CD14-positive monocyte (primary cell): ENCODE results near the gene RPL31. TPM values are rescaled to one million over a fixed set of nuclear protein-coding genes. Genes with fewer than 3 reads are reported as not detected.

ENCODE experiments used
- DNase-seq, 3 donors: peaks; one replicate each; pipeline ENCODE4 v3.0.0-alpha.2; 2011 to 2022
- H2AFZ ChIP-seq: 2 replicates; pipeline ENCODE4 v1.6.0; 2012; ENCODE audit warnings: mild to moderate bottlenecking, low read depth, low read length, inconsistent platforms; ENCODE audit not compliant: insufficient read depth, poor library complexity, severe bottlenecking
- H3K27ac ChIP-seq, 2 donors: 1 replicate in 1 of 2; 2 replicates in 1 of 2; pipeline ENCODE4 v1.5.1; 2012 to 2013; ENCODE audit warnings: low read length in 2 of 2, control low read depth in 1 of 2, inconsistent platforms in 1 of 2, low read depth in 1 of 2, mild to moderate bottlenecking in 1 of 2
- H3K27me3 ChIP-seq, 2 donors: one replicate each; pipeline versions ENCODE4 v1.6.0 to v1.6.1; 2011 to 2013; ENCODE audit warnings: low read length in 2 of 2; ENCODE audit not compliant: control insufficient read depth in 2 of 2, insufficient read depth in 2 of 2
- H3K36me3 ChIP-seq, 2 donors: replicated peaks in 1 of 2; 1 replicate in 1 of 2; 2 replicates in 1 of 2; pipeline versions ENCODE4 v1.5.1 to v1.6.1; 2012 to 2013; ENCODE audit warnings: low read length in 2 of 2, control low read depth in 1 of 2, inconsistent platforms in 1 of 2, mild to moderate bottlenecking in 1 of 2; ENCODE audit not compliant: insufficient read depth in 2 of 2, control insufficient read depth in 1 of 2
- H3K4me1 ChIP-seq, 2 donors: 1 replicate in 1 of 2; 2 replicates in 1 of 2; pipeline versions ENCODE4 v1.5.1 to v1.6.1; 2012 to 2013; ENCODE audit warnings: low read length in 2 of 2, control low read depth in 1 of 2, inconsistent platforms in 1 of 2, mild to moderate bottlenecking in 1 of 2, moderate library complexity in 1 of 2; ENCODE audit not compliant: insufficient read depth in 2 of 2, control insufficient read depth in 1 of 2
- H3K4me2 ChIP-seq: replicated peaks from 2 replicates; pipeline ENCODE3; 2012; ENCODE audit warnings: low read length, moderate library complexity, mild to moderate bottlenecking; ENCODE audit not compliant: poor library complexity, severe bottlenecking; ENCODE audit errors: extremely low read depth
- H3K4me3 ChIP-seq, 3 experiments: fragments of 200-600 bp in 1 of 3; sonication (generic) in 1 of 3; replicated peaks in 1 of 3; 1 replicate in 2 of 3; 2 replicates in 1 of 3; pipeline ENCODE4 v1.5.1; 2011 to 2013; ENCODE audit warnings: low read length in 3 of 3, mild to moderate bottlenecking in 3 of 3, control low read depth in 2 of 3, low read depth in 2 of 3, inconsistent platforms in 1 of 3, moderate library complexity in 1 of 3
- H3K79me2 ChIP-seq: 2 replicates; pipeline ENCODE4 v1.6.0; 2012; ENCODE audit warnings: mild to moderate bottlenecking, control low read depth, inconsistent platforms, low read length, moderate library complexity; ENCODE audit not compliant: insufficient read depth
- H3K9ac ChIP-seq: 2 replicates; pipeline ENCODE4 v1.6.0; 2017; ENCODE audit warnings: low read length, mild to moderate bottlenecking; ENCODE audit not compliant: insufficient read depth, poor library complexity, severe bottlenecking
- H3K9me3 ChIP-seq, 2 donors: replicated peaks in 1 of 2; 1 replicate in 1 of 2; 2 replicates in 1 of 2; pipeline versions ENCODE4 v1.5.1 to v1.6.1; 2012 to 2013; ENCODE audit warnings: low read length in 2 of 2, control low read depth in 1 of 2; ENCODE audit not compliant: control insufficient read depth in 1 of 2, insufficient read depth in 1 of 2
- H4K20me1 ChIP-seq: 2 replicates; pipeline ENCODE4 v1.6.0; 2012; ENCODE audit warnings: mild to moderate bottlenecking, low read length, control low read depth, moderate library complexity; ENCODE audit not compliant: insufficient read depth
- H3K27ac Mint-ChIP-seq, 7 donors: one replicate each; pipeline ENCODE4 v1.8.0; 2020; ENCODE audit warnings: mild to moderate bottlenecking in 7 of 7, mixed read lengths in 7 of 7, moderate library complexity in 6 of 7, inconsistent platforms in 2 of 7
- H3K27me3 Mint-ChIP-seq, 3 donors: one replicate each; pipeline ENCODE4 v1.8.0; 2021 to 2022; ENCODE audit warnings: low read depth in 3 of 3, mild to moderate bottlenecking in 3 of 3, mixed read lengths in 3 of 3, moderate library complexity in 3 of 3, inconsistent platforms in 1 of 3
- H3K36me3 Mint-ChIP-seq, 2 donors: one replicate each; pipeline ENCODE4 v1.8.0; 2020; ENCODE audit warnings: mixed read lengths in 2 of 2, inconsistent platforms in 1 of 2, mild to moderate bottlenecking in 1 of 2
- H3K4me1 Mint-ChIP-seq: one replicate; pipeline ENCODE4 v1.8.0; 2020; ENCODE audit warnings: mild to moderate bottlenecking, mixed read lengths
- H3K4me3 Mint-ChIP-seq, 2 donors: one replicate each; pipeline ENCODE4 v1.8.0; 2020; ENCODE audit warnings: mild to moderate bottlenecking in 2 of 2, mixed read lengths in 2 of 2, moderate library complexity in 1 of 2
- H3K9me3 Mint-ChIP-seq, 7 donors: one replicate each; pipeline ENCODE4 v1.8.0; 2020 to 2022; ENCODE audit warnings: mixed read lengths in 7 of 7, mild to moderate bottlenecking in 6 of 7, moderate library complexity in 6 of 7, inconsistent platforms in 2 of 7
- CTCF ChIP-seq: fragments of 200-600 bp; IDR thresholded peaks from one replicate; pipeline ENCODE4 v1.8.0; 2022; ENCODE audit warnings: antibody characterized with exemption, mild to moderate bottlenecking
- WGBS: methylation state at CpG from one replicate; pipeline ENCODE4 v1.1.5; 2013; ENCODE audit warnings: missing lambda C conversion rate; ENCODE audit not compliant: insufficient coverage; 5-methylcytosine and 5-hydroxymethylcytosine counted together
- intact Hi-C, 2 donors: fragments of 100-400 bp; cut with micrococcal nuclease; formaldehyde crosslinking; loops; one replicate each; pipeline versions ENCODE4 v1.15.0 to v1.15.1; 2023
- polyA plus RNA-seq, 3 donors: library from polyadenylated mRNA; depleted of rRNA in 1 of 3; unstranded in 2 of 3; stranded (reverse) in 1 of 3; fragments of 300-500 nt in 2 of 3; fragments of >200 nt in 1 of 3; fragmentation: Illumina TruSeq in 2 of 3; gene quantifications; 1 replicate in 2 of 3; 2 replicates in 1 of 3; pipeline ENCODE4 v1.2.3, GENCODE V29; 2012 to 2021

The RPL31 gene
- polyA plus RNA-seq, 3 donors = 1,537 to 2,299 (median 1,998) TPM

- no peaks in the 10 kb centered on the region for H3K4me1 Mint-ChIP-seq
- H3K4me1 ChIP-seq = no peaks in the 10 kb centered on the region
- H3K36me3 ChIP-seq = no peaks in the 10 kb centered on the region
- no peak overlapping the region for H3K9ac ChIP-seq
- no peaks in the 10 kb centered on the region for H3K79me2 ChIP-seq
- no peak overlapping the region for H3K4me3 ChIP-seq
- no peak overlapping the region for H3K4me3 Mint-ChIP-seq
- no peaks in the 10 kb centered on the region for H4K20me1 ChIP-seq
- H3K27ac Mint-ChIP-seq = no peak overlapping the region
- no peaks in the 10 kb centered on the region for H3K9me3 ChIP-seq
- intact Hi-C loops = no loop called here
- no peaks in the 10 kb centered on the region for H3K36me3 Mint-ChIP-seq
- H3K27me3 Mint-ChIP-seq = peaks cover 8 to 16% (median 12%) of the 10 kb centered on the region in 3 donors
- H3K4me2 ChIP-seq = no peak overlapping the region
- H3K27ac ChIP-seq = no peak overlapping the region
- no CpG with 5 or more reads among the region's 7 CpGs for WGBS
- H2AFZ ChIP-seq = no peak overlapping the region
- peaks cover 0 to 2% (median 0%) of the 10 kb centered on the region in 7 donors for H3K9me3 Mint-ChIP-seq
- TF ChIP-seq CTCF = no peak
- peaks cover 0 to 2% of the 10 kb centered on the region in 2 donors for H3K27me3 ChIP-seq
- no peak for DNase-seq
These were observed 26.6 kb upstream of the RPL31 start for GRCh38 chr2:100975521-100975785.

- Mint-ChIP-seq H3K27me3 (peaks cover 8 to 18% (median 17%) of the 10 kb centered on the region in 3 donors), H3K9me3 (peaks cover 0 to 2% (median 0%) of the 10 kb centered on the region in 7 donors), H3K27ac (no peak overlapping the region), H3K4me3 (no peak overlapping the region), H3K4me1 (no peaks in the 10 kb centered on the region), H3K36me3 (no peaks in the 10 kb centered on the region)
- no peak overlapping the region for H3K27ac ChIP-seq
- intact Hi-C loops = no loop called here
- no peak for TF ChIP-seq CTCF
- H3K4me2 ChIP-seq = no peak overlapping the region
- H3K4me3 ChIP-seq = no peak overlapping the region
- no peaks in the 10 kb centered on the region for H3K9me3 ChIP-seq
- no peaks in the 10 kb centered on the region for H3K79me2 ChIP-seq
- no peaks in the 10 kb centered on the region for H3K36me3 ChIP-seq
- H2AFZ ChIP-seq = no peak overlapping the region
- no peaks in the 10 kb centered on the region for H3K4me1 ChIP-seq
- no peak for DNase-seq
- H4K20me1 ChIP-seq = no peaks in the 10 kb centered on the region
- H3K27me3 ChIP-seq = peaks cover 0 to 2% of the 10 kb centered on the region in 2 donors
- WGBS = 96% methylated on average over 3 of the region's 6 CpGs
- H3K9ac ChIP-seq = no peak overlapping the region
These were observed 26.0 kb upstream of the RPL31 start for GRCh38 chr2:100976061-100976460.
